Umbilical cord (tissue), 2 donors: ENCODE measurements around the gene PCDHB7. TPM values are rescaled to one million over a fixed set of nuclear protein-coding genes. Genes with fewer than 3 reads are reported as not detected.
"Not testable (repeated sequence)": the region's sequence is repeated elsewhere in the genome, so short reads cannot be mapped to it uniquely, and the experiment has no call there.

Experiments used
- DNase-seq: peaks from one replicate; pipeline ENCODE4 v3.0.0-alpha.2; 2015; ENCODE audit warnings: low spot score
- total RNA-seq: library from RNA; depleted of rRNA; stranded (reverse); fragments of >200 nt; gene quantifications from one replicate; pipeline ENCODE4 v1.2.3, GENCODE V29; 2014; ENCODE audit warnings: low replicate concordance; ENCODE audit not compliant: insufficient read depth

PCDHB7 gene
- total RNA-seq, 1 donor from 2014 or later: 3.6 TPM

DNA sequence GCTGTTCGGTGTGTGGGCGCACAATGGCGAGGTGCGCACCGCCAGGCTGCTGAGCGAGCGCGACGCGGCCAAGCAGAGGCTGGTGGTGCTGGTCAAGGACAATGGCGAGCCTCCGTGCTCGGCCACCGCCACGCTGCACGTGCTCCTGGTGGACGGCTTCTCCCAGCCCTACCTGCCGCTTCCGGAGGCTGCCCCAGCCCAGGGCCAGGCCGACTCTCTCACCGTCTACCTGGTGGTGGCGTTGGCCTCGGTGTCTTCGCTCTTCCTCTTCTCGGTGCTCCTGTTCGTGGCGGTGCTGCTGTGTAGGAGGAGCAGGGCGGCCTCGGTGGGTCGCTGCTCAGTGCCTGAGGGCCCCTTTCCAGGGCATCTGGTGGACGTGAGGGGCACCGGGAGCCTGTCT is 7.4 kb downstream of the PCDHB7 start:
- DNase-seq: not testable (repeated sequence)

DNA sequence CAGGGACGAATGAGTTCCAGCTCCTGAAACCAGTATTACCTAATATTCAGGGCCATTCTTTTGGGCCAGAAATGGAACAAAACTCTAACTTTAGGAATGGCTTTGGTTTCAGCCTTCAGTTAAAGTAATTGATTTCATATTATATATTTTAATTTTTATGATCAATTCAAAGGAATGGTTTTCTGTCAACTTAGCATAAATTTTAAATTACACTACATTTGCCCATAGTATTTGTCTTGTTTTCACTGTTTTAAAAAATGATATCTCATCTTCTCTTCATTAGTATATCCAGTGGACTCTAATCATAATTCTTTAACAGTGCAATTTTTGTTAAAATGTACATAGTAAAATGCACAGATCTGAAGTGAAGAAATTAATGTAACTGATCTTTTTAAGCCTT is 7.9 kb downstream of the PCDHB7 start:
- DNase-seq: no peak

DNA sequence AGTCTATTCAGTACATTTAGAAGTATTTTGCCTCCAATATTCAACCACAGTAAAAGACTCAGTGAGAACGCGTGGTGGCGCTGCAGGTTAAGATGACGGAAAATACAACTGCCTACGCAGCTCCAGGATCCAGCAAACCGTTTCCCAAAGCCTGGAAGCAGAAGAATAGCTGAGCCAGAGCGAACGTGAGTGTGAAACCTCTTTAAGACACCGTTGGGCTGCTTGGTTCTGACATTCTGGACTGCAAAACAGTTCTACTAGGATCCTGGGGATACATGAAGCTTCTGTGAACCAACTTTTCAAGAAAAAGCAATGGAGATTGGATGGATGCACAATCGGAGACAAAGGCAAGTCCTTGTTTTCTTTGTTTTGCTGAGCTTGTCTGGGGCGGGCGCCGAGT is 9.8 kb downstream of the PCDHB7 start, which contains the start of gene PCDHB16:
TSS of gene PCDHB16 (plus strand) at position 140 of the 400 bp plus-strand sequence. CDS start at position 313, 173 bp downstream.
- DNase-seq: no peak

DNA sequence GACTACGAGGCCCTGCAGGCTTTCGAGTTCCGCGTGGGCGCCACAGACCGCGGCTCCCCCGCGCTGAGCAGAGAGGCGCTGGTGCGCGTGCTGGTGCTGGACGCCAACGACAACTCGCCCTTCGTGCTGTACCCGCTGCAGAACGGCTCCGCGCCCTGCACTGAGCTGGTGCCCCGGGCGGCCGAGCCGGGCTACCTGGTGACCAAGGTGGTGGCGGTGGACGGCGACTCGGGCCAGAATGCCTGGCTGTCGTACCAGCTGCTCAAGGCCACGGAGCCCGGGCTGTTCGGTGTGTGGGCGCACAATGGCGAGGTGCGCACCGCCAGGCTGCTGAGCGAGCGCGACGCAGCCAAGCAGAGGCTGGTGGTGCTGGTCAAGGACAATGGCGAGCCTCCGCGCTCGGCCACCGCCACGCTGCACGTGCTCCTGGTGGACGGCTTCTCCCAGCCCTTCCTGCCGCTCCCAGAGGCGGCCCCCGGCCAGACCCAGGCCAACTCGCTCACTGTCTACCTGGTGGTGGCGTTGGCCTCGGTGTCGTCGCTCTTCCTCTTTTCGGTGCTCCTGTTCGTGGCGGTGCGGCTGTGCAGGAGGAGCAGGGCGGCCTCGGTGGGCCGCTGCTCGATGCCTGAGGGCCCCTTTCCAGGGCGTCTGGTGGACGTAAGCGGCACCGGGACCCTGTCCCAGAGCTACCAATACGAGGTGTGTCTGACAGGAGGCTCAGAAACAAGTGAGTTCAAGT is 11.8 kb downstream of the PCDHB7 start:
- DNase-seq: not testable (repeated sequence)

DNA sequence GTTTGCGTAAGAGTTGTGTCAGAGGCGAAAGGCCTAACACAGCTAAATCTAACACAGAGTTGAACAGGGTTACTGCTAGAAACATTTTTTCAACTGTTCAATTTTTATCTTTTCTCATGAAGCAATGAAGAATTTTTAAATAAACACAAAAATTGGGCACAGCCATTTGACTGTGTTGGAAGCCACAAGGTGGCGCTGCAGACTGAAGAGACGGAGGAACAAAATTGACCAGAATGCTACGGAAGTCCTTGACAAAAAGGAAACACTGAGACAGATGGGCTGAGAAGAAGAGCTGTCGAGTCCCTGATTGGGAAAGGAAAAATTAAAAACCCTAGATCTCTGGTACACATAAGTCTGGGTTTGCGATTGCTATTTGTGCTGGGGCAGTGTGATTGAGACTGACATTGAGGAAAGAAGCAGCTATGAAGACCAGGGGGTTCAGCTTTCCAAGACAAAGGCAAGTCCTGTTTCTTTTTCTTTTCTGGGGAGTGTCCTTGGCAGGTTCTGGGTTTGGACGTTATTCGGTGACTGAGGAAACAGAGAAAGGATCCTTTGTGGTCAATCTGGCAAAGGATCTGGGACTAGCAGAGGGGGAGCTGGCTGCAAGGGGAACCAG is 14.6 kb downstream of the PCDHB7 start, which contains the start of gene PCDHB9:
TSS of gene PCDHB9 (plus strand) at position 265 of the 616 bp plus-strand sequence. CDS start at position 423, 158 bp downstream.
- no peak for DNase-seq

DNA sequence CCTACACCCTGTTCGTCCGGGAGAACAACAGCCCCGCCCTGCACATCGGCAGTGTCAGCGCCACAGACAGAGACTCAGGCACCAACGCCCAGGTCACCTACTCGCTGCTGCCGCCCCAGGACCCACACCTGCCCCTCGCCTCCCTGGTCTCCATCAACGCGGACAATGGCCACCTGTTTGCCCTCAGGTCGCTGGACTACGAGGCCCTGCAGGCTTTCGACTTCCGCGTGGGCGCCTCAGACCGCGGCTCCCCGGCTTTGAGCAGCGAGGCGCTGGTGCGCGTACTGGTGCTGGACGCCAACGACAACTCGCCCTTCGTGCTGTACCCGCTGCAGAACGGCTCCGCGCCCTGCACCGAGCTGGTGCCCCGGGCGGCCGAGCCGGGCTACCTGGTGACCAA is 16.2 kb downstream of the PCDHB7 start:
- not testable (repeated sequence) for DNase-seq

DNA sequence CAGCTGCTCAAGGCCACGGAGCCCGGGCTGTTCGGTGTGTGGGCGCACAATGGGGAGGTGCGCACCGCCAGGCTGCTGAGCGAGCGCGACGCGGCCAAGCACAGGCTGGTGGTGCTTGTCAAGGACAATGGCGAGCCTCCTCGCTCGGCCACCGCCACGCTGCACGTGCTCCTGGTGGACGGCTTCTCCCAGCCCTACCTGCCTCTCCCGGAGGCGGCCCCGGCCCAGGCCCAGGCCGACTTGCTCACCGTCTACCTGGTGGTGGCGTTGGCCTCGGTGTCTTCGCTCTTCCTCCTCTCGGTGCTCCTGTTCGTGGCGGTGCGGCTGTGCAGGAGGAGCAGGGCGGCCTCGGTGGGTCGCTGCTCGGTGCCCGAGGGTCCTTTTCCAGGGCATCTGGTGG is 16.7 kb downstream of the PCDHB7 start:
- not testable (repeated sequence) for DNase-seq

DNA sequence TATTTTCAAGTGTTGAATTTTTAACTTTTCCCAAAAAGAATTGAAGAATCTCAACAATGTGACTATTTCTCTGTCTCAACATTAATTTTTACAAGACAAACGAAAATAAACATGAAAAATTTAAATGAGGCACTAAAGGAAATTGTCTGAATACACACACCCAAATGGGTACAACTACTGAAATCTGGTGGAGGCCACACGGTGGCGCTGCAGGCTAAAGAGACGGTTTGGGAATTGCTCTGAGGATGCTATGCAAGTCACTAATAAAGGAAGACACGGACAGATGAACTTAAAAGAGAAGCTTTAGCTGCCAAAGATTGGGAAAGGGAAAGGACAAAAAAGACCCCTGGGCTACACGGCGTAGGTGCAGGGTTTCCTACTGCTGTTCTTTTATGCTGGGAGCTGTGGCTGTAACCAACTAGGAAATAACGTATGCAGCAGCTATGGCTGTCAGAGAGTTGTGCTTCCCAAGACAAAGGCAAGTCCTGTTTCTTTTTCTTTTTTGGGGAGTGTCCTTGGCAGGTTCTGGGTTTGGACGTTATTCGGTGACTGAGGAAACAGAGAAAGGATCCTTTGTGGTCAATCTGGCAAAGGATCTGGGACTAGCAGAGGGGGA is 19.8 kb downstream of the PCDHB7 start, which contains the start of gene PCDHB10:
TSS of gene PCDHB10 (plus strand) at position 244 of the 616 bp plus-strand sequence. CDS start at position 444, 200 bp downstream.
- DNase-seq: no peak

DNA sequence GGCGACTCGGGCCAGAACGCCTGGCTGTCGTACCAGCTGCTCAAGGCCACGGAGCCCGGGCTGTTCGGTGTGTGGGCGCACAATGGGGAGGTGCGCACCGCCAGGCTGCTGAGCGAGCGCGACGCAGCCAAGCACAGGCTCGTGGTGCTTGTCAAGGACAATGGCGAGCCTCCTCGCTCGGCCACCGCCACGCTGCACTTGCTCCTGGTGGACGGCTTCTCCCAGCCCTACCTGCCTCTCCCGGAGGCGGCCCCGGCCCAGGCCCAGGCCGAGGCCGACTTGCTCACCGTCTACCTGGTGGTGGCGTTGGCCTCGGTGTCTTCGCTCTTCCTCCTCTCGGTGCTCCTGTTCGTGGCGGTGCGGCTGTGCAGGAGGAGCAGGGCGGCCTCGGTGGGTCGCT is 21.9 kb downstream of the PCDHB7 start:
- not testable (repeated sequence) for DNase-seq

DNA sequence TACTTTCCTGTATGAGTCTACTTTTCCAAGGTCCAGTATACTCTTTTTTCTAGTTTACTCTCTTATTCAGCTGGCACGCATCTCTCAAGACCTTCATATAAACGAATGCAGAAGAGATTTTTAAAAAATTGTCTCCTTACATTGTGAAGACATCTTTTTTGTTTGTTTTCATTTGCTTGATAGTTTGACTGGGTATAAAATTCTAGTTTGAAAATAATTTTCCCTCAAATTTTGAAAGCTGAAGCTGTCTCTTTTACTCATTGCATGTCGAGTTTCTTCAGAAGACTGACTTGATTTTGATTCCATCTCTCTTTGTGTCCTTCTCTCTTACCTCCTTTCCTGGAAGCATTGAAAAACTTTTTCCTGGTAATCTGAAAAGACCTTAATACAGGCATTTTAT is 23.9 kb downstream of the PCDHB7 start:
- no peak for DNase-seq

DNA sequence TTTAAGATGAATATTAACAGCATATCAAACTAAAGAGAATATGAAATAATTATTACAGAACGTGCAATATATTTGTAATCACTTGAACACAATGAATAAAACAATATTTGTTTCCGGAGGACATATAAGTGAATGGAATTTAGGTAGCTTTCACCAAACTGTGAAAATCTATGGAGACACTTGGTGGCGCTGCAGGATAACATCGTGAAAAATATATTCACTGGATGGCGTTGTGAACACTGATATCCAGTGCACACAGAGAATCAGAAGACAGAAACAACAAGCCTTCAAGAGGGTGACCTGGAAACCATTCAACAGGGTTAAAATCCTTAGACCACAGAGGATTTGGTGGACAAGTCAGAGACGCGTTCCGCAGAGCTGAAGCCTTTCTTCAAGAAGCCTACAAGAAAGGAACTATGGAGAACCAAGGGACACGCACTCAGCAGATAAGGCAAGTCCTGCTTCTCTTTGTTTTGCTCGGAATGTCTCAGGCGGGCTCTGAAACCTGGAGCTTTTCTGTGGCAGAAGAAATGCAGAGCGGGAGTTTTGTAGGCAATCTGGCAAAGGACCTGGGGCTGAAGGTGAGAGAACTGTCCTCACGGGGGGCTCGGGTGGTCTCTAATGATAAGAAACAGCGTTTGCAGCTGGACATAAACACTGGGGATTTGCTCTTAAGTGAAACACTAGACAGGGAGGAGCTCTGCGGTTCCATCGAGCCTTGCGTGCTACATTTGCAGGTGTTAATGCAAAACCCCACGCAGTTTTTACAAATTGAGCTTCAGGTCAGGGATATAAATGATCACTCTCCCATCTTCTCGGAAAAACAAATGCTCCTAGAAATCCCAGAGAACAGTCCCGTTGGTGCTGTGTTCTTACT is 27.2 kb downstream of the PCDHB7 start, which contains the start of gene PCDHB11:
TSS of gene PCDHB11 (plus strand) at position 269 of the 877 bp plus-strand sequence. CDS start at position 417, 148 bp downstream.
- no peak for DNase-seq

DNA sequence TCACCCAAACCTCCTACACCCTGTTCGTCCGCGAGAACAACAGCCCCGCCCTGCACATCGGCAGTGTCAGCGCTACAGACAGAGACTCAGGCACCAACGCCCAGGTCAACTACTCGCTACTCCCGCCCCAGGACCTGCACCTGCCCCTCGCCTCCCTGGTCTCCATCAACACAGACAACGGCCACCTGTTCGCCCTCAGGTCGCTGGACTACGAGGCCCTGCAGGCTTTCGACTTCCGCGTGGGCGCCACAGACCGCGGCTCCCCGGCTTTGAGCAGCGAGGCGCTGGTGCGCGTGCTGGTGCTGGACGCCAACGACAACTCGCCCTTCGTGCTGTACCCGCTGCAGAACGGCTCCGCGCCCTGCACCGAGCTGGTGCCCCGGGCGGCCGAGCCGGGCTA is 28.7 kb downstream of the PCDHB7 start:
- not testable (repeated sequence) for DNase-seq

DNA sequence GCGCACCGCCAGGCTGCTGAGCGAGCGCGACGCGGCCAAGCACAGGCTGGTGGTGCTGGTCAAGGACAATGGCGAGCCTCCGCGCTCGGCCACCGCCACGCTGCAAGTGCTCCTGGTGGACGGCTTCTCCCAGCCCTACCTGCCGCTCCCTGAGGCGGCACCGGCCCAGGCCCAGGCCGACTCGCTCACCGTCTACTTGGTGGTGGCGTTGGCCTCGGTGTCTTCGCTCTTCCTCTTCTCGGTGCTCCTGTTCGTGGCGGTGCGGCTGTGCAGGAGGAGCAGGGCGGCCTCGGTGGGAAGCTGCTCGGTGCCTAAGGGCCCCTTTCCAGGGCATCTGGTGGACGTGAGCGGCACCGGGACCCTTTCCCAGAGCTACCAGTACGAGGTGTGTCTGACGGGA is 29.2 kb downstream of the PCDHB7 start:
- not testable (repeated sequence) for DNase-seq

DNA sequence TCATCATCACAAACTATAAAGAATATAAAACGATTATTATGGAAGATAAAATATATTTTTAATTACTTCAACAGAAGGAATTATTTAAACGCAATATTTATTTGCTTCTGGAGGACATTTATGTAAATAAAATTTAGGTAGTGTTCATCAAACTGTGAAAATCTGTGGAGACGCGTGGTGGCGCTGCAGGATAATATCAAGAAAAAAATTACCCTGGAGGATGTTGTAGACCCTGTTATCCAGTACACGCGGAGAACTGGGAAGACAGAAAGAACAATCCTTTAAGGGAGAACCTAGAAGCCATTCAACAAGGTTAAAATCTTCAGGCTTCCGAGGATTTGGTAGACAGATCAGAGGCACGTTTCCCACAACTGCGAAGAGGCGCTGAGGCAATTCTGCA is 36.0 kb downstream of the PCDHB7 start, which contains the start of gene PCDHB12:
TSS of gene PCDHB12 (plus strand) at position 242 of the 400 bp plus-strand sequence. CDS start 189 bp downstream, outside the sequence.
- DNase-seq: no peak

DNA sequence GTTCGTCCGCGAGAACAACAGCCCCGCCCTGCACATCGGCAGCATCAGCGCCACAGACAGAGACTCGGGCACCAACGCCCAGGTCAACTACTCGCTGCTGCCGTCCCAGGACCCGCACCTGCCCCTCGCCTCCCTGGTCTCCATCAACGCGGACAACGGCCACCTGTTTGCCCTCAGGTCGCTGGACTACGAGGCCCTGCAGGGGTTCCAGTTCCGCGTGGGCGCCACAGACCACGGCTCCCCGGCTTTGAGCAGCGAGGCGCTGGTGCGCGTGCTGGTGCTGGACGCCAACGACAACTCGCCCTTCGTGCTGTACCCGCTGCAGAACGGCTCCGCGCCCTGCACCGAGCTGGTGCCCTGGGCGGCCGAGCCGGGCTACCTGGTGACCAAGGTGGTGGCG is 37.8 kb downstream of the PCDHB7 start:
- DNase-seq: not testable (repeated sequence)

DNA sequence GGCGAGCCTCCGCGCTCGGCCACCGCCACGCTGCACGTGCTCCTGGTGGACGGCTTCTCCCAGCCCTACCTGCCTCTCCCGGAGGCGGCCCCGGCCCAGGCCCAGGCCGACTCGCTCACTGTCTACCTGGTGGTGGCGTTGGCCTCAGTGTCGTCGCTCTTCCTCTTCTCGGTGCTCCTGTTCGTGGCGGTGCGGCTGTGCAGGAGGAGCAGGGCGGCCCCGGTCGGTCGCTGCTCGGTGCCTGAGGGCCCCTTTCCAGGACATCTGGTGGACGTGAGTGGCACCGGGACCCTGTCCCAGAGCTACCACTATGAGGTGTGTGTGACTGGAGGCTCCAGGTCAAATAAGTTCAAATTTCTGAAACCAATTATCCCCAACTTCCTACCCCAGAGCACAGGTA is 38.4 kb downstream of the PCDHB7 start:
- DNase-seq: not testable (repeated sequence)

DNA sequence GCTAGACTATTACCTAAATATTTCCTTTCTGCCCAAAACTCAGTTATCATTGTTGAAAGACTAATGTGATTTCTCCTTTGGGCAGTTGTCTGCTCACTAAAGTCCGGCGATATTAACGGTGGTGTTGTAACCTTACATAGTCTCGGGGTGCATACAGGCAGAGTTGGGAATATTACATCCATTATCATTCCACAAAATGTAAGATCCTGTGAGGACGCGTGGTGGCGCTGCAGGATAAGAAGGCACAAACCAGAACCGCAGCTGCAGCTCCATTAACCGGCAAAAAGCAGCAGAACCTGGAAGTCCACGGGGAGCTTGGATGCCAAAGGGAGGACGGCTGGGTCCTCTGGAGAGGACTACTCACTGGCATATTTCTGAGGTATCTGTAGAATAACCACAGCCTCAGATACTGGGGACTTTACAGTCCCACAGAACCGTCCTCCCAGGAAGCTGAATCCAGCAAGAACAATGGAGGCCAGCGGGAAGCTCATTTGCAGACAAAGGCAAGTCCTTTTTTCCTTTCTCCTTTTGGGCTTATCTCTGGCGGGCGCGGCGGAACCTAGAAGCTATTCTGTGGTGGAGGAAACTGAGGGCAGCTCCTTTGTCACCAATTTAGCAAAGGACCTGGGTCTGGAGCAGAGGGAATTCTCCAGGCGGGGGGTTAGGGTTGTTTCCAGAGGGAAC is 41.4 kb downstream of the PCDHB7 start, which contains the start of gene PCDHB13:
TSS of gene PCDHB13 (plus strand) at position 264 of the 684 bp plus-strand sequence. CDS start at position 469, 205 bp downstream.
- DNase-seq: not testable (repeated sequence)

DNA sequence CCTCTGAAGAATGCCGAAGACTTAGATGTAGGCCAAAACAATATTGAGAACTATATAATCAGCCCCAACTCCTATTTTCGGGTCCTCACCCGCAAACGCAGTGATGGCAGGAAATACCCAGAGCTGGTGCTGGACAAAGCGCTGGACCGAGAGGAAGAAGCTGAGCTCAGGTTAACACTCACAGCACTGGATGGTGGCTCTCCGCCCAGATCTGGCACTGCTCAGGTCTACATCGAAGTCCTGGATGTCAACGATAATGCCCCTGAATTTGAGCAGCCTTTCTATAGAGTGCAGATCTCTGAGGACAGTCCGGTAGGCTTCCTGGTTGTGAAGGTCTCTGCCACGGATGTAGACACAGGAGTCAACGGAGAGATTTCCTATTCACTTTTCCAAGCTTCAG is 42.1 kb downstream of the PCDHB7 start:
- not testable (repeated sequence) for DNase-seq

DNA sequence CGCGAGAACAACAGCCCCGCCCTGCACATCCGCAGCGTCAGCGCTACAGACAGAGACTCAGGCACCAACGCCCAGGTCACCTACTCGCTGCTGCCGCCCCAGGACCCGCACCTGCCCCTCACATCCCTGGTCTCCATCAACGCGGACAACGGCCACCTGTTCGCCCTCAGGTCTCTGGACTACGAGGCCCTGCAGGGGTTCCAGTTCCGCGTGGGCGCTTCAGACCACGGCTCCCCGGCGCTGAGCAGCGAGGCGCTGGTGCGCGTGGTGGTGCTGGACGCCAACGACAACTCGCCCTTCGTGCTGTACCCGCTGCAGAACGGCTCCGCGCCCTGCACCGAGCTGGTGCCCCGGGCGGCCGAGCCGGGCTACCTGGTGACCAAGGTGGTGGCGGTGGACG is 43.1 kb downstream of the PCDHB7 start:
- not testable (repeated sequence) for DNase-seq

DNA sequence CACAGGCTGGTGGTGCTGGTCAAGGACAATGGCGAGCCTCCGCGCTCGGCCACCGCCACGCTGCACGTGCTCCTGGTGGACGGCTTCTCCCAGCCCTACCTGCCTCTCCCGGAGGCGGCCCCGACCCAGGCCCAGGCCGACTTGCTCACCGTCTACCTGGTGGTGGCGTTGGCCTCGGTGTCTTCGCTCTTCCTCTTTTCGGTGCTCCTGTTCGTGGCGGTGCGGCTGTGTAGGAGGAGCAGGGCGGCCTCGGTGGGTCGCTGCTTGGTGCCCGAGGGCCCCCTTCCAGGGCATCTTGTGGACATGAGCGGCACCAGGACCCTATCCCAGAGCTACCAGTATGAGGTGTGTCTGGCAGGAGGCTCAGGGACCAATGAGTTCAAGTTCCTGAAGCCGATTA is 43.6 kb downstream of the PCDHB7 start:
- not testable (repeated sequence) for DNase-seq
